ENCODE data around the gene SPATA31C1. TPM values are rescaled to one million over a fixed set of nuclear protein-coding genes. Genes with fewer than 3 reads are reported as not detected.

SPATA31C1 gene
- total RNA-seq, 1 experiment from 2014 or later: 0.15 TPM

DNA sequence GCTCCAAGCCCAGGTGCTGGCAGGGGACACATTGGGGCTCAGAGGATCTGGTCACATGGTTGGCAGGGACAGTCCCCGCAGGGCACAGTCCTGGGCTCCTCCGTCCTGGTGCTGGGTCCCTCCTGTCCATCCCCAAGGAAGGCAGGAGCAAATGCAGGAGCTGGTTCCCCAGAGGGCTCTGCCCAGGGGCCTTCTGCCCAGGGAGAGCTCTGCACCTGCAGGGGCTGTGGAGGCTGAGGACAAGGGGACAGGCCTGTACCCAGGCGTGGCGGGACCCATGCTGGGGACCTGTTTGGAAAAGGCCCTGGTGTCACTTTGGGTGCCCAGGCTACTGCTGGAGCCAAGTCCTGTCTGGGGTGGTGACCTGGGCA lies 27.9 kb upstream of the SPATA31C1 start:
- Mint-ChIP-seq H3K9me3 (peaks cover 0 to 2% of the 10 kb centered on the region in 2 experiments; a peak in 1 of 5 replicates), H3K36me3 (ENCODE audit: insufficient read depth in 1 of 3, low read depth in 3 of 3) (no peaks in the 10 kb centered on the region; a peak in 1 of 7 replicates), H3K27ac (peak overlapping the region in 1 of 3 experiments; percentile 48; a peak in 2 of 7 replicates), H3K4me1 (no peaks in the 10 kb centered on the region), H3K4me3 (no peak overlapping the region), H3K27me3 (ENCODE audit: low read depth) (peaks cover 4% of the 10 kb centered on the region; the same call in 1 of the 2 replicates)
- Histone ChIP-seq H3K9ac (ENCODE audit: extremely low read depth, insufficient read length, low read length) (no peak overlapping the region), H2BK12ac (ENCODE audit: insufficient read length, low read depth, low read length) (no peak overlapping the region), H3K56ac (ENCODE audit: insufficient read length, low read depth, low read length) (no peak overlapping the region), H4K8ac (replicated peaks; ENCODE audit: insufficient read length, low read depth, low read length) (no peak overlapping the region), H3K23ac (ENCODE audit: insufficient read length, low read depth, low read length) (no peak overlapping the region), H3K9me3 (ENCODE audit: control insufficient read depth, low read depth, low read length) (no peaks in the 10 kb centered on the region), H2BK15ac (ENCODE audit: low read depth, low read length) (no peak overlapping the region), H3K14ac (ENCODE audit: insufficient read depth, low read length) (no peak overlapping the region; the same call in 1 of the 2 replicates), H3K4me1 (ENCODE audit: insufficient read depth, low read length) (no peaks in the 10 kb centered on the region), H3K18ac (ENCODE audit: insufficient read length, low read depth, low read length) (no peak overlapping the region), H2BK120ac (ENCODE audit: low read depth, low read length, poor library complexity, severe bottlenecking) (no peak overlapping the region), H4K20me1 (ENCODE audit: control insufficient read depth, insufficient read depth, insufficient read length) (no peaks in the 10 kb centered on the region), H3K4me2 (ENCODE audit: insufficient read depth, insufficient read length, low read length) (no peak overlapping the region), H3K23me2 (ENCODE audit: insufficient read length, low read depth, low read length, poor library complexity, severe bottlenecking) (no peaks in the 10 kb centered on the region), H2AFZ (ENCODE audit: low read length) (no peak overlapping the region), H3K79me2 (ENCODE audit: insufficient read depth, low read length) (no peaks in the 10 kb centered on the region), H3T11ph (ENCODE audit: low read length) (no peak overlapping the region), H3K4ac (ENCODE audit: low read depth, low read length) (no peak overlapping the region), H2BK5ac (ENCODE audit: insufficient read length, low read length) (no peak overlapping the region), H3K79me1 (ENCODE audit: insufficient read depth, low read depth, low read length, poor library complexity, severe bottlenecking) (no peaks in the 10 kb centered on the region), H2BK20ac (ENCODE audit: low read depth, low read length, poor library complexity, severe bottlenecking) (no peak overlapping the region), H3K27me3 (ENCODE audit: insufficient read depth, low read length) (no peaks in the 10 kb centered on the region), H2AK5ac (ENCODE audit: insufficient read length, low read length) (no peak overlapping the region), H4K5ac (ENCODE audit: insufficient read length, low read depth, low read length) (no peak overlapping the region), H3K27ac (ENCODE audit: insufficient read length, low read depth, low read length) (no peak overlapping the region), H4K91ac (ENCODE audit: insufficient read length, low read depth, low read length) (no peak overlapping the region)
- no peak for TF ChIP-seq CTCF (conservative IDR thresholded peaks at IDR 0.05)
- no peak for DNase-seq
- no CpG with 5 or more reads among the region's 4 CpGs for WGBS (ENCODE audit: extremely low coverage, insufficient read length, low lambda C conversion rate)

Measured in H9 (cell line).